ENCODE measurements around the gene EPS8.

Gene EPS8

DNA sequence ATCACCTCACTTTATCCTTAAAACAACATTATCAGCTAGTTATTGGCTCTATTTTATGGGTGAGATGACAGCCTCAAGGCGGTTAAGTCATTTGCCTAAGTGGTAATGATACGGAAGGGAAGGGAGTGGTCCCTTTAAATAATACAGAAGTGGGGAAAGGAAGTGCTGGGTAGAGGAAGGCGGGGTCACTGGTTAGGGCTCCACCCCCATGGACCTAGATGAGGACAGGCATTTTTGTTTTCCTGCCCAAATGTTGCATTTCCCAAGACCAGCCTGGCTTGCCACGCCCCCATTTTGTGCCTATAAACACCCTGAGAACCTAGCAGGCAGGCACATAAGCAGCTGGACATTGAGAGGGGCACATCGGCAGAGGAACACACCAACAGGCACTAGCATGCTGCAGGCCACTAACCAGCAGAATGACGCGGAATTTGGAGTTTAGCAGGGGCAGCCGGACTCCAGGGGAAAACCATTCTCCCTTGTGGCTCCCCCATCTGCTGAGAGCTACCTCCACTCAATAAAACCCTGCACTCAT lies 100.9 kb downstream of the EPS8 start:
- no peak for DNase-seq

- no peak for DNase-seq
Observed at GRCh38 chr12:15687583-15687982, 101.6 kb downstream of the EPS8 start.

DNA sequence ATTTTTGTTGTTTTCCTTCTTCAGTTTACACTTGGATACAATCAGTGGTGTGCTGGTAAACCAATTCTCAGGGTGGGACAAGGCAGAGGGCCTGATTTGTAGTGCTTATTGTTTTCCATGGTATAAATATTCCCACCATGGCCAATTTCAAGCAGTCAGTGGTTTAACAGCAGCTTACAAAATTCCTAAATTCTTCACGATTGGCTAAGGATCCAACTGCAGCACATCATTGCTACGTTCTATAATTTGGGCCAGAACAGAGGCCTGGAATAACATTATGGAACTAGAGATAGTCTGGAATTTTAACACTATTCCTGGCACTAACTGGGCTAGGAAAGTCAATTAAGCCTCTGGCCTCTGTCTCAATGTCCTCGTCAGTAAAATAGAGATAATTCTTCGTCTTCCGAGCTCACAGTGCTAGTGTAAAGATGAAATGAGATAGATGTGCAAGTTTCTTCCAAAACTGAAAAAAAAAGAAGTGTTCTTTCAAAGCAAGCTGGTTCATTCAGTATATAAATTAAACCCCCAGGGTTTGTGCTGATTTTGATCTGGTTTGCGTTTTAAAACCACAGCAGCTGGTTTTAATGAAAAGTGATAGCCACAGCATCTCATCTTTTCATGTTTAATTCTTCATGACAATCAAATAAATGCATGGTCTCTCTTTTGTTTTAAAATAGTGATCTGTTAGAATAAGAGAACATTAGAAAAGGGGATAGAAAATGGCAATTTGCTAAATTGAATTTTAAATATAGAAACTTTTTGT lies 104.1 kb downstream of the EPS8 start:
- DNase-seq, result no peak

GRCh38 chr12:15682826-15683225 lies 106.4 kb downstream of the EPS8 start:
- DNase-seq, result no peak

DNA sequence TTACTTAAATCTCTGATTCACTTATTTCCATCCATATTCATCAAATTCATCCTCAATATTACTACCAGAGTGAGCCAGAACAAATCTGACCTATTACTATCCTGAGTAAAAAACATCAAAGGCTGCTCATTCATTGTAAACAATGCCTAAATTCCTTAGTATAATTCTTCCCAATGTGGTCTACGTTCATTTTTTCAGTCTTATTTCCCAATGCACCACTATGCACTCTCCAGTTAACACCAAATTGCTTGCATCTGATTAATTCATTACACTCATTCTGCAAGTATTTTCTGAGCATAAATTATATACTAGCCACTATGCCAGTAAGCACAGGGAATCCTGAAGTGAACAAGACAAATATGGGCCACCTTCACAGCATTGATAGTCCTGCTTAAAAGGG lies 110.0 kb downstream of the EPS8 start:
- DNase-seq, result no peak

- no peak for DNase-seq
Observed at GRCh38 chr12:15677726-15678201, 111.4 kb downstream of the EPS8 start.

- DNase-seq, result no peak
Observed at GRCh38 chr12:15677228-15677627, 112.0 kb downstream of the EPS8 start.

DNA sequence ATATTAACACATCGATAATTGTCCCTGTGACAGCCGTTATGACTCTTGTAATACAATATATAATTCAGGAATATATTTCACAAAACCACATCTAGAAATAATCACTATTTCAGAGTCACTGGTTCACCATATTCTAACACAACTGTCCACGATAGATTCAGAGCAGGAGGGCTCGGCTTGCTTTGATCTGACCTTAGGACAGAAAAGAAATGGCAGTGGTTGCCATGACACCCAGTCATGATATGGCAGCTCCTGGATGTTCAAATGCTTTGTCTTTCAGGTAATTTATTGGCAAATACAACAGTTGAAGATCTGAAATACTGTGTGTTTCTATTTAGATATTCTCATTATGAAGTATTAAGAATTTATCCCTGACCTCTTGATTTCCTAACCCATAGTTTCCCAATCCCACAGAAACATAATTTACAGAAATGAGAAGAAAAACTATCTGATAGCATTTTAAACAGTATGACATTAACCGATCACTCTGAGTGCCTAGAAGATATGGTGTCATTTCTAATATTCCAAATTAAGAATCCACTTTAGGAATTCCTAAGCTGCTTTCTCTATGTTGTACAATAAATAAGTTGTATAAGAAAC lies 116.4 kb downstream of the EPS8 start:
- DNase-seq, result no peak

DNA sequence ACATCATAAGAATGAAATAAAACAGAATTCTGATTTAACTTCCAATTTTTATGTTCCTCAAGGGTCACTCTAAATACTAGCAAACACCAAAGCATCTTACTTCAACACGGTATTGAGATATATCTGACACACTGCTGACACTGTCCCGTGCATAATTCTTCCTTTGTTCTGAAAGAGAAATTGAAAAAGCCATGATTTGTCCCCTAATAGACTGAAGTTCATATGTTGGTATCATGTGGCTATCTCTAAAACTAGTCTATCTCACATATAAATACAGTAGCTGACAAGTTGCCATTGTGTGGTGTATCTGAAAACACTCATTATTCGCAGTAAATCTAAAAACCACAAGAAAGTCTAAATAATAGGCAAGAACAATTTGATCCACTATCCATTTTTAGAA lies 118.4 kb downstream of the EPS8 start:
- no peak for DNase-seq

DNA sequence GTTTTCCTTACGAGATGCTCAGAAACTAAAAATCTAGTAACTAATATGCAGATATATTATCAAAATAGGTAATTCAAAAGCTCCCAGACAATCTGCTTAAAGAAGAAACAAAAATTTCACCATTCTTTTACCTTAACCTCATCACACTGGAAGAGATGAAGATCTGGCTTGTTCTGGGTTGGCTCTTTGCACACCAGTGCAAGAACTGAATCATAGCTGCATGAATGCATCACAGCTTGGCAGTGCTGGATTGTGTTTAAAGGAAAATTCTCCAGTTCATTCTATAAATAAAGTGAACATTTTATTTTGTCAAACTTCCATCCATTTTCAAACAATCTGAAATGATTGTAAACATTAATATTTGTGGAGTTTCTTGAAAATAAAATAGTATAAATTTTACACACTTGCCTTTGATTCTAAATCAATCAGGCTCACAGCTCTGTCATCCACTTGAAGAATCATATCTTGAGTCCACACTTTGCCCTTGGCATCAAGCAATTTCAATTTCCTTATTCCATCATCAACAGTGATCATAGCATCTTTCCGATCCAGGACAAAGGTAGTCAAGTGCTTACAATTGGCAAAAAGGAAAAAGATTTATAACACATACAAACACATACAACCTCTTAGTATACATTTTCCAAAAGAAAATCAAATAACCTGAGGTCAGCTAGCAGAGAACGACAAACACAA lies 119.8 kb downstream of the EPS8 start:
- no peak for DNase-seq

DNA sequence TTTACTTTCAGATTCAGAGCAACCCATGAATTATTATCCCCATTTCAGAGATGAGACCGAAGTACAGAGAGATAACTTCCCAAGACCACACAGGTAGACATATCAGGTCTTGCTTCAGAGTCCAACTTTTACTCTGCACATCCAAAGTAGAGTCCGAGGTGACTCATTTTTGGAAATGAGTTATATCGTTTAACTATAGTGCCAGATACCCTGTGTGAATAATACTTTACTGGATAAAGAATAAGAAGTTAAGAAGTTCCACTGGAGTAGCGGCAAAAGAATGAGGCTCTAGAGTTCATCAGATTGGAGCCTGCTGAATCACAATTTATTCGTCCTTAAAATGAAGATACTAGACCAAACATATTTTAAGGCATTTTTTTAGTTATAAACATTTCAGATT lies 124.7 kb downstream of the EPS8 start:
- no peak for DNase-seq

GRCh38 chr12:15662983-15663659 lies 126.1 kb downstream of the EPS8 start:
- no peak for DNase-seq

GRCh38 chr12:15662303-15662980 lies 126.7 kb downstream of the EPS8 start:
- no peak for DNase-seq

DNA sequence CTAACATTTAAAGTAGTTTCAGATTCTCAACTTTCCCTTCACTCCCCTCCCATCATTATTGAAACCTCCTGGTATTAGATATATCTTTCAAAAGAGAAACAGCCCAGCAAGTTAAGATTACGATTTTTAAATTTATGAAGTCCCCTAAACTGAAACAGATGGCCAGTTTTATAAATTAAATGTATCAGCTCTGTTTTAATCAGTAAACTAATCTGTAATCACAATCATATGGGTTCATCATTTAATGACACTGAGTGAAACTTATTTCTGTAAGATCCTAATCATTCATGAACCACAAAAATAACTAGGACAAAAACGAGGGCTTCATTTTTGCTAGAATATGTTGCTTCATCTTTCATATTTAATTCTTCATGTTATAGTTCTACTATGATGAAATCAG lies 137.8 kb downstream of the EPS8 start:
- DNase-seq, result no peak

- DNase-seq, result no peak
Observed at GRCh38 chr12:15650399-15651128, 138.6 kb downstream of the EPS8 start.

DNA sequence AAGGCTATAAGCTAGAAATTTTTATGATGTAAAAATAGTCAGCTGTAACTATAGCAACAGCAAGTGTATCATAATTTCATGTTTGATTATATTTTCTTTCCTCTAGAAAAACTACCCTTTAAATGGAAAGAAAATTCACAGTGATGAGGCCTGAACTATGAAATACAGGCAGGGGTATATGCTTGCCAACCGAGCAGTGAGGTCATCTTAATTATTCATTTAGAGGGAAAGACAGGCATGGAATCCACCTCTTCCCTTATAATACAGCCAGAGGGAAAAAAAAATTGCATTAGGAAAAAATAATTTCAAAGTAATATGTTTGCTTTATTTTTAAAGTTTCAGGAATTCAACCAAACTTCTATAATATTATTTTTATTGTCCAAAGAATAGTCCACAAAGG lies 139.8 kb downstream of the EPS8 start:
- no peak for DNase-seq

DNA sequence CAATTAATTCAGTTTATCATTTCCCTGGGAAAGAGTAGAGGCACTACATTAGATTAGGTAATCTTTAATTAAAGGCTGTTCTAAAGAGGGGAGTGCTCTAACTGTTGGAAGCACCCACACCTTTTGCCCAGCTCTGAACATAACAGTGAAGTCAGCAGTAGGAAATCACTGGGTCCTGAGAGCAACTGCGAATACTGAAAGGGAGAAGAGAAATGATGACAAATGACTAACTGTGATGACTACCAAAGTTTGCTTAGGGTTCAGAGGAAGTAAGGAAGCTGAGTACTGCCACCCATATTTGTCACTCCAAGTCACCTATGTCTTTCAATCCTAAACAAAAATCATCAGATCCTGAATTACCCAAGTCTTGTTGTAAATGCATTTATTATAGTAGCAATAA lies 140.6 kb downstream of the EPS8 start:
- DNase-seq, result no peak

DNA sequence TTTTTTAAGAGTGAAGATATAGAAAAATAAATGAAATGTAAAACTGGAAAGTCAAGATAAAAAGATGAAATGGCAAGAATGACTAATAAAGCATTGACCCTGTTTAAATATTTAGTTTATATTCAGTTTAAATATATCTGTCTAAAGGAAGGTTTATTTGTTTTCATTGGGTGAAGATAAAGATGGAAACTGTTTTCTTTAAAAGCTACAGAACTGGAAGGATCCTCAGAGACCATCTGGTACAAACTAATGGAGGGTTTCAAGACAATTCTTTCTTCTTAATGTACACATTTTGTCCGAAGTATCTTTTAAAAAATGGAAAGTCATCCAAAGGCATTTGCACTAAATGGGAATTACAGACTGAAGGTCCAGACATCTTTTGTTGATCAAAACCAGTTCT lies 142.6 kb downstream of the EPS8 start:
- no peak for DNase-seq

DNA sequence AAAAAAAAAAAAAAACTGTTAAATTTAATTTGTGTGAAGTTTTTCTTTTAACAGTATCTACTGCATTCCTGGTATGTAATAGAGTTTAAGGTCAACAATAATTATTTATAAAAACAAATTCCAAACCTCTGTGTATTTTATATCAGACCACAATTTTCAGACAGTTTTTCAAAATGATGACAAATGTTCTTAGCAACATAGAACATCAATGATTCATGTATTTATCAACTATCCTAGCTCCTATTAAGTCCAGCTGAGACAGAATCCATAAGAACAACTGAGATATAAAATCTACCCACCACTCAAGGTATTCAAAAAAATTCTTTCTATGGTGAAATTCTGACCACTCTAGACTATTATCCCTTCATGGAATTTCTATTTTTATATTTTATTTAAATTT lies 144.5 kb downstream of the EPS8 start:
- no peak for DNase-seq

- no peak for DNase-seq
Observed at GRCh38 chr12:15638231-15638630, 151.0 kb downstream of the EPS8 start.

DNA sequence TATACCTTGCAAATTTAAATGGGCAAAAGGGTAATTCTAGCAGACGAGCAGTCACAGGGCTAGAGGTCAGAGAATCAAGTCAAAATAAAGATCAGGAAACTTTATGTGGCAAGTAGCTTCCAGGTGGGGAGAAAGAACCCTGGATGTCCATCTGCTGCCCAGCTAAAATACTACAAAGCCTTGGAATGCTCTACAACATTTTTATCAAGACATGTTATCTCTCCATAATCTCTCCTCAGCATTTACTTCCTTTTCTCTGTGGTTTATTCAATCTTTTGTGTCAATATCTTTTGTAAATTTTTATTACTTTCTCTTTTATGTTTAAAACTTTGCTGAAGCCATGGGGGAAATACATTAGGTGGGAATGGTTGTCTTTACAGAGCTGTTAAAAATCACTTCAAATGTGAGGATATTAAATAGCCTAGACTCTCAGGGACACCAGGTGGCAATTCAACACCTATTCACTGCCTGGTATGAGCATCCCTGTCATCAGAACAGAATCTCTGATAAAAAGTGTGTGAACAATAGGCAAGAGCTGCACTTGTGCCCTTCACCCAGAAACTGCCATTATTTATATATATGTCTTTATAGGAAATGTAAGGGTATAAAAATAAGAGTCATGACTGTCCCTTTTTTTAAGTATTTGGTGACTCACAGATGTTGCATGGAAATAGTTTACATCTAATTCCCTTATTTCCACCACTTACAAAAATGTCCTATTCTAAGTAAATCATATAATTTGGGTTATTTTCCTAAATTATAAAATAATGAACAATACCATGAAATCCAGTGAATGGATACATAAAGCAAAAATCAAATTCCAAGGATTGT lies 152.9 kb downstream of the EPS8 start:
- DNase-seq, result no peak

All from DMS79 treated with DMSO at 0.1 percent for 48 hours (cell line).